ENCODE measurements around the gene C1QL3.

Gene C1QL3

GRCh38 chr10:16493884-16494536, 27.7 kb downstream of the C1QL3 start:
- no peak for DNase-seq (ENCODE audit: low read depth)

- DNase-seq (ENCODE audit: low read depth) = no peak
These were observed 29.7 kb downstream of the C1QL3 start for GRCh38 chr10:16491933-16492332.

GRCh38 chr10:16490511-16490910, 31.2 kb downstream of the C1QL3 start:
- DNase-seq (ENCODE audit: low read depth) = no peak

- no peak for DNase-seq (ENCODE audit: low read depth)
These were observed 38.3 kb downstream of the C1QL3 start for GRCh38 chr10:16483241-16483917.

GRCh38 chr10:16481052-16481728, 40.5 kb downstream of the C1QL3 start:
- DNase-seq (ENCODE audit: low read depth) = no peak

GRCh38 chr10:16478801-16479200, 42.9 kb downstream of the C1QL3 start:
- DNase-seq (ENCODE audit: low read depth) = no peak

GRCh38 chr10:16477757-16478156, 43.9 kb downstream of the C1QL3 start:
- no peak for DNase-seq (ENCODE audit: low read depth)

GRCh38 chr10:16472828-16473227, 48.9 kb downstream of the C1QL3 start:
- no peak for DNase-seq (ENCODE audit: low read depth)

- no peak for DNase-seq (ENCODE audit: low read depth)
These were observed 50.9 kb downstream of the C1QL3 start for GRCh38 chr10:16470747-16471146.

- no peak for DNase-seq (ENCODE audit: low read depth)
These were observed 55.7 kb downstream of the C1QL3 start for GRCh38 chr10:16466001-16466400.

Measured in GM04504 (cell line).